Lung (tissue), 12 donors: ENCODE measurements around the gene GALNT2. TPM values are rescaled to one million over a fixed set of nuclear protein-coding genes. Genes with fewer than 3 reads are reported as not detected.
A peak's percentile ranks its signal among the peaks of the same experiment; 100 is the strongest.

ENCODE experiments used
- ATAC-seq: fragments of 200-7000 bp; cut with Tn5 transposase; one replicate; pipeline ENCODE4 v1.9.1; 2020; ENCODE audit warnings: moderate number of reproducible peaks; ENCODE audit not compliant: insufficient read depth, low FRiP score
- DNase-seq, 3 donors: peaks; one replicate each; pipeline ENCODE4 v3.0.0-alpha.2; 2013 to 2017
- H3K27ac ChIP-seq, 2 donors: one replicate each; pipeline ENCODE4 v1.5.1; 2013; ENCODE audit warnings: mild to moderate bottlenecking in 2 of 2, moderate library complexity in 2 of 2, control low read depth in 1 of 2, inconsistent platforms in 1 of 2, low read depth in 1 of 2, low read length in 1 of 2
- H3K27me3 ChIP-seq, 3 donors: one replicate each; pipeline ENCODE4 v1.5.1; 2013; ENCODE audit warnings: low read length in 2 of 3; ENCODE audit not compliant: control insufficient read depth in 3 of 3, insufficient read depth in 3 of 3
- H3K36me3 ChIP-seq, 4 donors: one replicate each; pipeline ENCODE4 v1.5.1; 2013; ENCODE audit warnings: low read length in 4 of 4, mild to moderate bottlenecking in 1 of 4, moderate library complexity in 1 of 4; ENCODE audit not compliant: control insufficient read depth in 4 of 4, insufficient read depth in 4 of 4
- H3K4me1 ChIP-seq, 5 donors: one replicate each; pipeline ENCODE4 v1.5.1; 2013; ENCODE audit warnings: low read length in 5 of 5, mild to moderate bottlenecking in 2 of 5, moderate library complexity in 1 of 5; ENCODE audit not compliant: control insufficient read depth in 5 of 5, insufficient read depth in 5 of 5
- H3K4me3 ChIP-seq: one replicate; pipeline ENCODE4 v1.5.1; 2013; ENCODE audit warnings: mild to moderate bottlenecking, control low read depth, moderate library complexity
- H3K9ac ChIP-seq, 2 donors: one replicate each; pipeline ENCODE4 v1.5.1; 2013; ENCODE audit warnings: low read length in 2 of 2, control low read depth in 1 of 2; ENCODE audit not compliant: insufficient read depth in 1 of 2
- H3K9me3 ChIP-seq, 4 donors: one replicate each; pipeline ENCODE4 v1.5.1; 2013; ENCODE audit warnings: low read length in 3 of 4, mild to moderate bottlenecking in 1 of 4, moderate library complexity in 1 of 4; ENCODE audit not compliant: control insufficient read depth in 4 of 4, insufficient read depth in 3 of 4
- WGBS, 2 donors: extraction: QIAGEN DNeasy Blood & Tissue Kit; methylation state at CpG; one replicate each; pipeline ENCODE4 v1.1.7; 2013; 5-methylcytosine and 5-hydroxymethylcytosine counted together
- polyA plus RNA-seq, 2 donors: library from polyadenylated mRNA; stranded (reverse); fragments of 200-250 nt; gene quantifications; one replicate each; pipeline ENCODE4 v1.2.1, GENCODE V29; 2013
- total RNA-seq, 2 donors: library from RNA; depleted of rRNA in 1 of 2; stranded (reverse); fragments of >200 nt in 1 of 2; gene quantifications; one replicate each; pipeline ENCODE4 v1.2.1, GENCODE V29; 2014 to 2021
- TF ChIP-seq, protein P1 (sequence below): IDR thresholded peaks from 2 replicates; pipeline ENCODE4 v1.5.1; 2012; ENCODE audit warnings: mild to moderate bottlenecking; ENCODE audit errors: control extremely low read depth, extremely low read depth
- donor health status: control.
- donor health status: control.
- donor health status: Bipolar disorder and iron deficiency.
- donor health status: healthy.
- donor health status: DM: yes; HTN: yes; CAD: no.

The GALNT2 gene
- total and polyA plus RNA-seq, 4 donors, result 23.1 to 101 (median 58.9) TPM

- no peaks in the 10 kb centered on the region for H3K27me3 ChIP-seq
- DNase-seq, result peak; percentile 37 to 58 (median 41)
- TF ChIP-seq, protein P1, sequence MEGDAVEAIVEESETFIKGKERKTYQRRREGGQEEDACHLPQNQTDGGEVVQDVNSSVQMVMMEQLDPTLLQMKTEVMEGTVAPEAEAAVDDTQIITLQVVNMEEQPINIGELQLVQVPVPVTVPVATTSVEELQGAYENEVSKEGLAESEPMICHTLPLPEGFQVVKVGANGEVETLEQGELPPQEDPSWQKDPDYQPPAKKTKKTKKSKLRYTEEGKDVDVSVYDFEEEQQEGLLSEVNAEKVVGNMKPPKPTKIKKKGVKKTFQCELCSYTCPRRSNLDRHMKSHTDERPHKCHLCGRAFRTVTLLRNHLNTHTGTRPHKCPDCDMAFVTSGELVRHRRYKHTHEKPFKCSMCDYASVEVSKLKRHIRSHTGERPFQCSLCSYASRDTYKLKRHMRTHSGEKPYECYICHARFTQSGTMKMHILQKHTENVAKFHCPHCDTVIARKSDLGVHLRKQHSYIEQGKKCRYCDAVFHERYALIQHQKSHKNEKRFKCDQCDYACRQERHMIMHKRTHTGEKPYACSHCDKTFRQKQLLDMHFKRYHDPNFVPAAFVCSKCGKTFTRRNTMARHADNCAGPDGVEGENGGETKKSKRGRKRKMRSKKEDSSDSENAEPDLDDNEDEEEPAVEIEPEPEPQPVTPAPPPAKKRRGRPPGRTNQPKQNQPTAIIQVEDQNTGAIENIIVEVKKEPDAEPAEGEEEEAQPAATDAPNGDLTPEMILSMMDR, result no peak
- no peak overlapping the region for H3K4me3 ChIP-seq
- no peak for ATAC-seq
- H3K36me3 ChIP-seq, result no peaks in the 10 kb centered on the region
- no peak overlapping the region for H3K9ac ChIP-seq
- H3K4me1 ChIP-seq, result peaks cover 0 to 29% (median 3%) of the 10 kb centered on the region in 5 donors
- no peak overlapping the region for H3K27ac ChIP-seq
- H3K9me3 ChIP-seq, result no peaks in the 10 kb centered on the region
- 55 to 57% methylated on average over 12 of the region's 12 CpGs for WGBS, 2 donors
Observed at GRCh38 chr1:230140221-230141020, 73.4 kb downstream of the GALNT2 start.

GRCh38 chr1:230141021-230141648, 74.1 kb downstream of the GALNT2 start:
- peaks cover 0 to 29% (median 3%) of the 10 kb centered on the region in 5 donors for H3K4me1 ChIP-seq
- DNase-seq (no peak), ATAC-seq (no peak)
- H3K4me3 ChIP-seq, result no peak overlapping the region
- no peaks in the 10 kb centered on the region for H3K27me3 ChIP-seq
- H3K9me3 ChIP-seq, result no peaks in the 10 kb centered on the region
- 95 to 98% methylated on average over 8 of the region's 8 CpGs for WGBS, 2 donors
- no peaks in the 10 kb centered on the region for H3K36me3 ChIP-seq
- TF ChIP-seq, protein P1, result no peak
- no peak overlapping the region for H3K27ac ChIP-seq
- H3K9ac ChIP-seq, result no peak overlapping the region

- Histone ChIP-seq H3K4me1 (peaks cover 0 to 24% (median 3%) of the 10 kb centered on the region in 5 donors), H3K36me3 (no peaks in the 10 kb centered on the region), H3K27ac (no peak overlapping the region), H3K9me3 (no peaks in the 10 kb centered on the region), H3K27me3 (no peaks in the 10 kb centered on the region), H3K4me3 (no peak overlapping the region), H3K9ac (no peak overlapping the region)
- no peak for DNase-seq
- ATAC-seq, result no peak
- TF ChIP-seq, protein P1, result no peak
- WGBS, 2 donors, result 91% methylated on average over 15 of the region's 15 CpGs
Observed at GRCh38 chr1:230141797-230142607, 75.0 kb downstream of the GALNT2 start.
